Measurements from ENCODE around the gene BCL2A1.

BCL2A1 gene

GRCh38 chr15:79981831-79982455 lies 10.9 kb upstream of the BCL2A1 start:
- H3K36me3 ChIP-seq (ENCODE audit: insufficient read depth, low read length): no peaks in the 10 kb centered on the region
- no peak overlapping the region for H2AFZ ChIP-seq (ENCODE audit: low read depth, low read length)
- H3K4me1 ChIP-seq (ENCODE audit: insufficient read depth, low read length): no peaks in the 10 kb centered on the region

GRCh38 chr15:79978655-79979514 lies 7.9 kb upstream of the BCL2A1 start:
- no peaks in the 10 kb centered on the region for H3K4me1 ChIP-seq (ENCODE audit: insufficient read depth, low read length)
- no peaks in the 10 kb centered on the region for H3K36me3 ChIP-seq (ENCODE audit: insufficient read depth, low read length)
- no peak overlapping the region for H3K4me3 ChIP-seq (ENCODE audit: low read length)
- no peaks in the 10 kb centered on the region for H3K27me3 ChIP-seq (ENCODE audit: insufficient read depth, low read length)
- H3K9me3 ChIP-seq (ENCODE audit: low read length): no peaks in the 10 kb centered on the region
- no peak overlapping the region for H2AFZ ChIP-seq (ENCODE audit: low read depth, low read length)

More at GRCh38 chr15:79981831-79982455, 10.9 kb upstream of the BCL2A1 start:
- no peaks in the 10 kb centered on the region for H3K27me3 ChIP-seq (ENCODE audit: insufficient read depth, low read length)
- no peaks in the 10 kb centered on the region for H3K9me3 ChIP-seq (ENCODE audit: low read length)
- no peak overlapping the region for H3K4me3 ChIP-seq (ENCODE audit: low read length)

GRCh38 chr15:79978260-79978654 lies 7.3 kb upstream of the BCL2A1 start:
- H3K4me3 ChIP-seq (ENCODE audit: low read length): no peak overlapping the region
- no peaks in the 10 kb centered on the region for H3K36me3 ChIP-seq (ENCODE audit: insufficient read depth, low read length)
- no peak overlapping the region for H2AFZ ChIP-seq (ENCODE audit: low read depth, low read length)
- H3K27me3 ChIP-seq (ENCODE audit: insufficient read depth, low read length): no peaks in the 10 kb centered on the region
- no peaks in the 10 kb centered on the region for H3K9me3 ChIP-seq (ENCODE audit: low read length)
- no peaks in the 10 kb centered on the region for H3K4me1 ChIP-seq (ENCODE audit: insufficient read depth, low read length)

- H3K4me1 ChIP-seq (ENCODE audit: insufficient read depth, low read length): no peaks in the 10 kb centered on the region
- H3K9me3 ChIP-seq (ENCODE audit: low read length): no peaks in the 10 kb centered on the region
- no peaks in the 10 kb centered on the region for H3K36me3 ChIP-seq (ENCODE audit: insufficient read depth, low read length)
- no peak overlapping the region for H3K4me3 ChIP-seq (ENCODE audit: low read length)
- no peaks in the 10 kb centered on the region for H3K27me3 ChIP-seq (ENCODE audit: insufficient read depth, low read length)
- H2AFZ ChIP-seq (ENCODE audit: low read depth, low read length): no peak overlapping the region
Measured at GRCh38 chr15:79977431-79978054, 6.5 kb upstream of the BCL2A1 start.

GRCh38 chr15:79973456-79974195 lies 2.6 kb upstream of the BCL2A1 start:
- Histone ChIP-seq H2AFZ (ENCODE audit: low read depth, low read length) (no peak overlapping the region), H3K4me3 (ENCODE audit: low read length) (no peak overlapping the region), H3K36me3 (ENCODE audit: insufficient read depth, low read length) (no peaks in the 10 kb centered on the region), H3K9me3 (ENCODE audit: low read length) (no peaks in the 10 kb centered on the region), H3K4me1 (ENCODE audit: insufficient read depth, low read length) (no peaks in the 10 kb centered on the region), H3K27me3 (ENCODE audit: insufficient read depth, low read length) (no peaks in the 10 kb centered on the region)

GRCh38 chr15:79972863-79973262 lies 1.9 kb upstream of the BCL2A1 start:
- H3K4me1 ChIP-seq (ENCODE audit: insufficient read depth, low read length): no peaks in the 10 kb centered on the region
- H3K27me3 ChIP-seq (ENCODE audit: insufficient read depth, low read length): no peaks in the 10 kb centered on the region
- H3K9me3 ChIP-seq (ENCODE audit: low read length): no peaks in the 10 kb centered on the region
- no peaks in the 10 kb centered on the region for H3K36me3 ChIP-seq (ENCODE audit: insufficient read depth, low read length)
- H2AFZ ChIP-seq (ENCODE audit: low read depth, low read length): no peak overlapping the region
- H3K4me3 ChIP-seq (ENCODE audit: low read length): no peak overlapping the region

GRCh38 chr15:79970181-79970580 lies 815 bp downstream of the BCL2A1 start:
- Histone ChIP-seq H3K9me3 (ENCODE audit: low read length) (no peaks in the 10 kb centered on the region), H3K36me3 (ENCODE audit: insufficient read depth, low read length) (no peaks in the 10 kb centered on the region), H3K27me3 (ENCODE audit: insufficient read depth, low read length) (no peaks in the 10 kb centered on the region), H3K4me3 (ENCODE audit: low read length) (no peak overlapping the region), H2AFZ (ENCODE audit: low read depth, low read length) (no peak overlapping the region), H3K4me1 (ENCODE audit: insufficient read depth, low read length) (no peaks in the 10 kb centered on the region)

- no peak overlapping the region for H3K4me3 ChIP-seq (ENCODE audit: low read length)
- H2AFZ ChIP-seq (ENCODE audit: low read depth, low read length): no peak overlapping the region
- no peaks in the 10 kb centered on the region for H3K9me3 ChIP-seq (ENCODE audit: low read length)
- H3K4me1 ChIP-seq (ENCODE audit: insufficient read depth, low read length): no peaks in the 10 kb centered on the region
- no peaks in the 10 kb centered on the region for H3K36me3 ChIP-seq (ENCODE audit: insufficient read depth, low read length)
- no peaks in the 10 kb centered on the region for H3K27me3 ChIP-seq (ENCODE audit: insufficient read depth, low read length)
Measured at GRCh38 chr15:79969146-79969545, 1.9 kb downstream of the BCL2A1 start.

- Histone ChIP-seq H2AFZ (ENCODE audit: low read depth, low read length) (no peak overlapping the region), H3K9me3 (ENCODE audit: low read length) (no peaks in the 10 kb centered on the region), H3K4me1 (ENCODE audit: insufficient read depth, low read length) (no peaks in the 10 kb centered on the region), H3K27me3 (ENCODE audit: insufficient read depth, low read length) (no peaks in the 10 kb centered on the region), H3K36me3 (ENCODE audit: insufficient read depth, low read length) (no peaks in the 10 kb centered on the region), H3K4me3 (ENCODE audit: low read length) (no peak overlapping the region)
Measured at GRCh38 chr15:79967298-79968182, 3.5 kb downstream of the BCL2A1 start.

- Histone ChIP-seq H3K4me1 (ENCODE audit: insufficient read depth, low read length) (no peaks in the 10 kb centered on the region), H3K9me3 (ENCODE audit: low read length) (no peaks in the 10 kb centered on the region), H2AFZ (ENCODE audit: low read depth, low read length) (no peak overlapping the region), H3K36me3 (ENCODE audit: insufficient read depth, low read length) (no peaks in the 10 kb centered on the region), H3K4me3 (ENCODE audit: low read length) (no peak overlapping the region), H3K27me3 (ENCODE audit: insufficient read depth, low read length) (no peaks in the 10 kb centered on the region)
Measured at GRCh38 chr15:79966634-79967297, 4.2 kb downstream of the BCL2A1 start.

- Histone ChIP-seq H3K27me3 (ENCODE audit: insufficient read depth, low read length) (no peaks in the 10 kb centered on the region), H3K9me3 (ENCODE audit: low read length) (no peaks in the 10 kb centered on the region), H3K4me3 (ENCODE audit: low read length) (no peak overlapping the region), H2AFZ (ENCODE audit: low read depth, low read length) (no peak overlapping the region), H3K4me1 (ENCODE audit: insufficient read depth, low read length) (no peaks in the 10 kb centered on the region), H3K36me3 (ENCODE audit: insufficient read depth, low read length) (no peaks in the 10 kb centered on the region)
Measured at GRCh38 chr15:79965846-79966630, 5.0 kb downstream of the BCL2A1 start.

All from neuron (in vitro differentiated cells).